HG03066 (cell line): Measurements from ENCODE around the gene SERPINE1.
A peak's percentile ranks its signal among the peaks of the same experiment; 100 is the strongest.
"Not testable (repeated sequence)": the region's sequence is repeated elsewhere in the genome, so short reads cannot be mapped to it uniquely, and the experiment has no call there.

Experiments used
- ATAC-seq: cut with Tn5 transposase; IDR thresholded peaks from one replicate; pipeline ENCODE4 v1.9.1; 2021; ENCODE audit warnings: low read depth; ENCODE audit not compliant: unreplicated experiment

SERPINE1 gene

DNA sequence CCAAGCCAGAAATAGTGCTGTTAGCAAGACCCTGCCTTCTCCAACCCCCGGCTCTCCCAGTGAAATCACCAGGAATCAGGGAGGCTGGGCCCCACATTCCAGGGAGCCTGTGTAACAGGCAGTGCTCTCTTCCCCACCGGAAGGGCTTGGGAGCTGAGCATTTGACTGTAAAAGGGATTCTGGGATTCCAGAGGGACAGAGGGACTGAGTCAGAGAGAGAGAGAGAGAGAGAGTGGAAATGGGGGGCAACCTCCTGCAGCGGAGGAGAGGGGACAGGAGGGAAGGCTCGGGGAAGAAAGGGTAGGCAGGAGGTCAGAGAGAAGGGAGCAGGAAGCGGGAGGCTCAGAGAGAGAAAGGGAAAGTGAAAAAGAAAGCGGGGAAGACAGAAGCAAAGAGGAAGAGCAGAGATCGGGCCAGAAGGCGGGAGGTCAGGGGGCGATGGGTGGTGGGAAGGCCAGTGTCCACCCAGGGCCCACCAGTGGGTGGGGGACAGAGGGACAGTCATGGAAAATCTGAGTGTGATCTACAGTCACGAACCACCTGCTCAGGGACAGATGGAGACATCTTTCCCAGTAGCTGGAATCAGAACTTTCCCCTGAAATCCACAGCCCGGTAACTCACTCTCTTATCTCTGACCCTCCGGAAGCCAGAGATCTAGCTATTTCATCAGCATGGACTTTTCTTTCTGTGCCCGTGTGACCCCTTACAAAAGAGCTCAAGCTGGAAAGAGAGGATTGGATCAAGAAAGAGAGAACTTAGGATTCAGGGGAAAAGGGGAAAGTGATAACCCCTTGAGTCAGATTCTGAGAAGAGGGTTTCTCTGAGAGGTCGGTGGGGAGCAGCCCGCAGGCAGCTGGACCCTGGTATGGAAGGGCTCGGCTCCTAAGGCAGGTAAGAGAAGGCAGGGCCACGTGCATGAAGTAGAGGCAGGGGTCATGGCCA lies 4.6 kb upstream of the SERPINE1 start:
- ATAC-seq, result no peak

DNA sequence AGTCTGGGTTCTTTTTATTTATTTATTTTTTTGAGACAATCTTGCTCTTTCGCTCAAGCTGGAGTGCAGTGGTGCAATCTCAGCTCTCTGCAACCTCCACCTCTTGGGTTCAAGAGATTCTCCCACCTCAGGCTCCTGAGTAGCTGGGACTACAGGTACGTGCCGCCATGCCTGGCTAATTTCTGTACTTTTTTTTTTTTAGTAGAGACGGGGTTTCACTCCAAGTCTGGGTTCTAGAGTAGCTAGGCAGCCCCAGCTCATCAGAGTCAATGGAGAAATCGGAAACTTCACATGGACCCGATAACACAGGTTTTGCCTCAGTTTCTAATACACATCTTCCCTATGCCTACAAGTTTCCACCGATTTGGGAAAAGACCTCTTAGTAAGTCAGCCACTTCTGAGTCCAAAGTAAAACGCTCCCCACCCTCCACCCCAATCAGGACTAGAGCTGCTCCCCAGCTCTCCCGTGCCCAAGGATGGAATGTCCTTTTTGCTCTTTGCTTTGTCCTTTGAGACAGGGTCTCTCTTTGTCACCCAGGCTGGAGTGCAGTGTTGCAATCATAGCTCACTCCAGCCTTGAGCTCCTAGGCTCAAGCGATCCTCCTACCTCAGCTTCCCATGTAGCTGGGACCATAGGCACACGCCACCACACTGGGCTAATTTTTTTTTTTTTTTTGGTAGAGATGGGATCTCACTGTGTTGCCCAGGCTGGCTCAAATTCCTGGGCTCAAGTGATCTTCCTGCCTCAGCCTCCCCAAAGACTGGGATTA lies 3.8 kb upstream of the SERPINE1 start:
- no peak for ATAC-seq

DNA sequence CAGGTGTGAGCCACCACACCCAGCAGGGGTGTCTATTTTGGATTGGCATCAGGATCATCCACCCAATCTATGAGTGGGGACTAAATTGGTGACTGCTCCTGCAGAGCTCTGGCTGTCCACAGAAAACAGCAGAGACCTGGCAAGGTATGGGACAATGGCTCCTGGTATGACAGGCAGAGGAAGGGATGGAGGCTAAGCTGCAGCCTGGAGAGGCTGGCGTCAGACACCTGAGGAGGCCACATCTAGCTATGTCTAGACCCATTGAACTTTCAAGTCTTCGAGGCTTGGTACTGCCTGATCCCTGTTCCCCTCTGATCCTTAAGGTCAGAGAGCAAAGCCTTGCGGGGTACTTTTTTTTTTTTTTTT lies 3.2 kb upstream of the SERPINE1 start:
- no peak for ATAC-seq

DNA sequence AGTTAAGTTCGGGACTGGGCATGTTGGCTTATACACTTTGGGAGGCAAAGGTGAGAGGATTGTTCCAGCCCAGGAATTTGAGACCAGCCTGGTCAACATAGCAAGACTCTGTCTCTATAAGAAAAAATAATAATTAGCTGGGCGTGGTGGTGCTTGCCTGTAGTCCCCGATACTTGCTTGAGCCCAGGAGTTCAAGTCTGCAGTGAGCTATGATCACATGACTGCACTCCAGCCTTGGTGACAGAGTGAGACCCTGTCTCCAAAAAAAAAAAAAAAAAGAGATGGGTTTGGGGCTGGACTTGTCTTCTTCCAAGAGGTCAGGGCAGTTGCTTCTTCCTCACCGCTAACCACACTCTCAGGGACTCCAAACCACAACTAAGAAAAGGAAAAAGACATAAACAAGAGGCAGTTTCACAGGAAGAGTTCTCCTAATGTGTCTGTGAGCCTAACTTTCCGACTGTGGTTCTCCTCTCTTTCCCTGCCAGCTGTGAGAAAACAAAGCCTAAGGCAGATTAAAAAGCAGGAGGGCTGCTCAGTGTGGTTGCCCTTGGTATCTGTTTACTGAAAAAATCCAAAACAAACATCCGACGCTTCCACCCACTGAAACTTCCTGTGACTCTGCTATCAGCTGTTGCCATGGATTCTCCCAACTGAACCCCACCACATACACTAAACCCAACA lies 2.4 kb upstream of the SERPINE1 start:
- ATAC-seq, result no peak

DNA sequence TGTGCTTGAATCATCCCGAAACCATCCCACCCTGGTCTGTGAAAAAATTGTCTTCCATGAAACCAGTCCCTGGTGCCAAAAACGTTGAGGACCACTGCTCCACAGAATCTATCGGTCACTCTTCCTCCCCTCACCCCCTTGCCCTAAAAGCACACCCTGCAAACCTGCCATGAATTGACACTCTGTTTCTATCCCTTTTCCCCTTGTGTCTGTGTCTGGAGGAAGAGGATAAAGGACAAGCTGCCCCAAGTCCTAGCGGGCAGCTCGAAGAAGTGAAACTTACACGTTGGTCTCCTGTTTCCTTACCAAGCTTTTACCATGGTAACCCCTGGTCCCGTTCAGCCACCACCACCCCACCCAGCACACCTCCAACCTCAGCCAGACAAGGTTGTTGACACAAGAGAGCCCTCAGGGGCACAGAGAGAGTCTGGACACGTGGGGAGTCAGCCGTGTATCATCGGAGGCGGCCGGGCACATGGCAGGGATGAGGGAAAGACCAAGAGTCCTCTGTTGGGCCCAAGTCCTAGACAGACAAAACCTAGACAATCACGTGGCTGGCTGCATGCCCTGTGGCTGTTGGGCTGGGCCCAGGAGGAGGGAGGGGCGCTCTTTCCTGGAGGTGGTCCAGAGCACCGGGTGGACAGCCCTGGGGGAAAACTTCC lies 784 bp upstream of the SERPINE1 start:
- ATAC-seq, result no peak

DNA sequence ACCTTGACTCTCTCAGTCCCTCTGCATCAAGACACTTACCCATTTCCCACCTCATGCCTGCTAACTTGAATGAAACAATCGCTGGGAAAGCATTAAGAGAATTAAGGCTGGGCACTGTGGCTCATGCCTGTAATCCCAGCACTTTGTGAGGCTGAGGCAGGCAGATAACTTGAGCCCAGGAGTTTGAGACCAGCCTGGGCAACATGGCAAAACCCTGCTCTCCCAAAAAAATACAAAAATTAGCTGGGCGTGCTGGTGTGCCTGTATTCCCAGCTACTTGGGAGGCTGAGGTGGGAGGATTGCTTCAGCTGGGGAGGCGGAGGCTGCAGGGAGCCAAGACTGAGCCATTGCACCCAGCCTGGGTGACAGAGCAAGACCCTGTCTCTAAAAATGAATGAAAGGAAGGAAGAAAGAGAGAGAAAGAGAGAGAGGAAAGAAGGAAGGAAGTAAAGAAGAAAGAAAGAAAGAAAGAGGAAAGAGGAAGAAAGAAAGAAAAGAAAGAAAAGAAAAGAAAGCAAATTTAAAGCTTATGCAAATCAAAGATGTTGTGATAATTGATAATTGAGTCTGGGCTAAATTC lies 646 bp downstream of the SERPINE1 start:
- no peak for ATAC-seq

DNA sequence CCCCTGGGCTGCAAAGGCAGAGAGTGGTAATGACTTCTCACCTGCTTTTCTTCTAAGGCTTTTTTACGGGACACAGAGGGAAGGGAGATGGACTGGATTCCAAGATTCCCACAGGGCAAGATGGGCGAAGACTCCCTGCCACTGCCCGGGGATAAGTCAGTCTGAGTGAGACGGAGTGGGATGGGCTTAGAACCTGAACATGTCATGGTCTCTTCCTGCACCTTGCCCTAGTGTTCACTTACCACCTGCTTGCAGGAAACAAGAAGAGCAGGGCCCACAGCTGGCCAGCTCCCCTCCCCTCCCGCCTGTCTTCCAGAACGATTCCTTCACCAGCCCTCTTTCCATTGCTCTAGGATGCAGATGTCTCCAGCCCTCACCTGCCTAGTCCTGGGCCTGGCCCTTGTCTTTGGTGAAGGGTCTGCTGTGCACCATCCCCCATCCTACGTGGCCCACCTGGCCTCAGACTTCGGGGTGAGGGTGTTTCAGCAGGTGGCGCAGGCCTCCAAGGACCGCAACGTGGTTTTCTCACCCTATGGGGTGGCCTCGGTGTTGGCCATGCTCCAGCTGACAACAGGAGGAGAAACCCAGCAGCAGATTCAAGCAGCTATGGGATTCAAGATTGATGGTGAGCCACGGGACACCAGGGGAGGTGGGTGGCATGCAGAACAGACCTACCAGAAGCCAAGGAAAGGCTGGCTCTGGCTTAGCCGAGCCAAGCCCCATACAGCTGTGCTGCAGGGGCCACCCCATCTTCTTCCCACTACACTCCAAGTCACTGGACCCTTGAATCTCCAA lies 1.3 kb downstream of the SERPINE1 start:
- no peak for ATAC-seq

DNA sequence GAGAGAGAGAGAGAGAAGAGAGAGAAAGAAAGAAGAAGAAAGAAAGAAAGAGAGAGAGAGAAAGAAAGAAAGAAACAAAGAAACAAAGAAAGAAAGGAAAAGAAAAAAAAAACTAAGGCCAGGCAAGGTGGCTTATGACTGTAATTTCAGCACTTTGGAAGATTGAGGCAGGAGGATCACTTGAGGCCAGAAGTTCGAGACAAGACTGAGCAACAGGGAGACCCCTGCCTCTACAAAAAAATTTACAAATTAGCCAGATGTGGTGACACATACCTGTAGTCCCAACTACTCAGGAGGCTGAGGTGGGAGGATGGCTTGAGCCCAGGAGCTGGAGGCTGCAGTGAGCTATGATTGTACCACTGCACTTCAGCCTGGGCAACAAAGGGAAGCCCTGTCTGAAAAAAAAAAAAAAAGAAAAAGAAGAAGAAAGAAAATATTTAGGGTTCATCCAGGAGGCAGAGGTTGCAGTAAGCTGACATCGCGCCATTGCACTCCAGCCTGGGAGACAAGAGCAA lies 2.8 kb downstream of the SERPINE1 start:
- no peak for ATAC-seq

DNA sequence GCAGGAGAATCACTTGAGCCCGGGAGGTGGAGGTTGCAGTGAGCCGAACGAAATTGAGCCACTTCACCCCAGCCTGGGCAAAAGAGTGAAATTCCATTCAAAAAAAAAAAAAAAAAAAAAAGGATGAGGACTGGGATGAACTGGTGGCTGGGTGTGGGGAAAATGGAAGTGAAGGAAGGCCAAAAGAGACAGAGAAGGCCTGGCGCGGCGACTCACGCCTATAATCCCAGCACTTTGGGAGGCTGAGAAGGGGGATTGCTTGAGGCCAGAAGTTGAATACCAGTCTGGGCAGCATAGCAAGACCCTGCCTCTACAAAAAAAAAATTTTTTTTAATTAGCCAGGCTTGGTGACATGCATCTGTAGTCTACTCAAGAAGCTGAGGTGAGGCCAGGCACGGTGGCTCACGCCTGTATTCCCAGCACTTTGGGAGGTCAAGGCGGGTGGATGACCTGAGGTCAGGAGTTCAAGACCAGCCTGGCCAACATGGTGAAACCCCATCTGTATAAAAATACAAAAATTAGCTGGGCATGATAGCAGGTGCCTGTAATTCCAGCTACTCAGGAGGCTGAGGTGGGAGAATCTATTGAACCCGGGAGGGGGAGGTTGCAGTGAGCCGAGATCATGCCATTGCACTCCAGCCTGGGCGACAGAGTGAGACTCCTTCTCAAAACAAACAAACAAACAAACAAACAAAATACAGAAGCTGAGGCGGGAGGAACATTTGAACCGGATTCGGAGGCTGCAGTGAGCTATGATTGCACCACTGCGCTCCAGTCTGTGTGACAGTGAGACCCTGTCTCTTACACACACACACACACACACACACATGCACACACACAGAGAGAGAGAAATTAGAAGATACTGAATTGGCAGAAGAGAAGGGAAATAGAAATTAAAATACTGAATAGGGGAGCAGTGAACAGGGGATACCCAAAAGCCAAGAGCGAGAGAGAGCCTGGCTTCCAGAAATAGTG lies 6.0 kb downstream of the SERPINE1 start:
- ATAC-seq, result not testable (repeated sequence)

DNA sequence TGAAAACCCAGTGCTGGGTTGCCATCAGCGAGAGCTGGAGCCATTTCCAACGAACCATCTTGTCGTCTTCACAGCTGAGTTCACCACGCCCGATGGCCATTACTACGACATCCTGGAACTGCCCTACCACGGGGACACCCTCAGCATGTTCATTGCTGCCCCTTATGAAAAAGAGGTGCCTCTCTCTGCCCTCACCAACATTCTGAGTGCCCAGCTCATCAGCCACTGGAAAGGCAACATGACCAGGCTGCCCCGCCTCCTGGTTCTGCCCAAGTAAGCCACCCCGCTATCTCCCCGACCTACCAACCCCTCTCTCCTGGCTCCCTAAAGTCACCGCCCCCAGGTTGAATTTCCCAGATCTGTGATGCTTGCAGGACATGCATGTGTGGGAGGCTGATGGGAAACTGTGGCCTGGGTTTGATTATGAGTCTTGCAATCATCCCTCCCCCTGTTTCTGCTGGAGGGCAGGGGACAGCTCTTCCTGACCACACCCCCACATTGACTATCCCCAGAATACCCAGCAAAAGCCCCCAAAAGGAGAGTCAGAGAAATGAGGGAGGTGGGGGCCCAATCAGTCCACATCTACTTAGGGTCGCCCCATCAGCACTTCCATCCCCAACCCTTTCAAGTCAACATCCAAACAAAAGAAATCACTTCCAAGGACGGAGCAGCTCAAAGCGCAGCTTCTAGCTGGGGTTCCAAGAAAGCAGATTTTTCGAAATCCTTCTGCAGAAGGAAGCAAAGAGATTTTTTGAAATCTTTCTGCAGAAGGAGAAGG lies 6.9 kb downstream of the SERPINE1 start:
- ATAC-seq, result no peak

DNA sequence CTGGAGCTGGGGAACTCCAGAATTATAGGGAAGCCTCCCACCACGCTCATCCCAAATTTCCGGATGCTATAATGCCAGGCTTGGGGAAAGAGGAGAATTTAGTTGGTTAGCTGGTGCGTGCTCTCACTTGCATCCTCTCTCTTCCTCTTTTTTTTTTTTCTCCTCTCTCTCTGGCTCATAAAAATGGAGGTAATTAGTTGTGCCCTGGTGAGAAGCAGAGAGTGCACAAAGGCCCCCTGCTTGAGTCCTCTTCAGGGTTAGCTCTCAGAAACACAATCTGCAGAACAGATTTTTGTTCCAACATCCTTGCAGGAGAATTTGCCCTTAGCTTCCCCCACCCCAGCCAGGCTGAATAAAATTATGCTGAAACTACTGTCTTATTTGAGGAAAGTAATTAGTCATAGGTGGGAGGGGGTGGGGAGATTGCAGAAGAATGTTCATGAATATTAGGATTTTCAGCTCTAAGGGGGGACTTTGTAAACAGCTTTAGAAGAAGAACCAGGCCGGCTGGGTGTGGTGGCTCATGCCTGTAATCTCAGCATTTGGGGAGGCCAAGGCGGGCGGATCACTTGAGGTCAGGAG lies 7.6 kb downstream of the SERPINE1 start:
- no peak for ATAC-seq

DNA sequence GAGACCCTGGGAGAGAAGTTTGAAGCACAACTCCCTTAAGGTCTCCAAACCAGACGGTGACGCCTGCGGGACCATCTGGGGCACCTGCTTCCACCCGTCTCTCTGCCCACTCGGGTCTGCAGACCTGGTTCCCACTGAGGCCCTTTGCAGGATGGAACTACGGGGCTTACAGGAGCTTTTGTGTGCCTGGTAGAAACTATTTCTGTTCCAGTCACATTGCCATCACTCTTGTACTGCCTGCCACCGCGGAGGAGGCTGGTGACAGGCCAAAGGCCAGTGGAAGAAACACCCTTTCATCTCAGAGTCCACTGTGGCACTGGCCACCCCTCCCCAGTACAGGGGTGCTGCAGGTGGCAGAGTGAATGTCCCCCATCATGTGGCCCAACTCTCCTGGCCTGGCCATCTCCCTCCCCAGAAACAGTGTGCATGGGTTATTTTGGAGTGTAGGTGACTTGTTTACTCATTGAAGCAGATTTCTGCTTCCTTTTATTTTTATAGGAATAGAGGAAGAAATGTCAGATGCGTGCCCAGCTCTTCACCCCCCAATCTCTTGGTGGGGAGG lies 10.8 kb downstream of the SERPINE1 start:
- ATAC-seq, result no peak

DNA sequence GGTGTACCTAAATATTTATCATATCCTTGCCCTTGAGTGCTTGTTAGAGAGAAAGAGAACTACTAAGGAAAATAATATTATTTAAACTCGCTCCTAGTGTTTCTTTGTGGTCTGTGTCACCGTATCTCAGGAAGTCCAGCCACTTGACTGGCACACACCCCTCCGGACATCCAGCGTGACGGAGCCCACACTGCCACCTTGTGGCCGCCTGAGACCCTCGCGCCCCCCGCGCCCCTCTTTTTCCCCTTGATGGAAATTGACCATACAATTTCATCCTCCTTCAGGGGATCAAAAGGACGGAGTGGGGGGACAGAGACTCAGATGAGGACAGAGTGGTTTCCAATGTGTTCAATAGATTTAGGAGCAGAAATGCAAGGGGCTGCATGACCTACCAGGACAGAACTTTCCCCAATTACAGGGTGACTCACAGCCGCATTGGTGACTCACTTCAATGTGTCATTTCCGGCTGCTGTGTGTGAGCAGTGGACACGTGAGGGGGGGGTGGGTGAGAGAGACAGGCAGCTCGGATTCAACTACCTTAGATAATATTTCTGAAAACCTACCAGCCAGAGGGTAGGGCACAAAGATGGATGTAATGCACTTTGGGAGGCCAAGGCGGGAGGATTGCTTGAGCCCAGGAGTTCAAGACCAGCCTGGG lies 11.4 kb downstream of the SERPINE1 start:
- ATAC-seq, result peak; percentile 83

DNA sequence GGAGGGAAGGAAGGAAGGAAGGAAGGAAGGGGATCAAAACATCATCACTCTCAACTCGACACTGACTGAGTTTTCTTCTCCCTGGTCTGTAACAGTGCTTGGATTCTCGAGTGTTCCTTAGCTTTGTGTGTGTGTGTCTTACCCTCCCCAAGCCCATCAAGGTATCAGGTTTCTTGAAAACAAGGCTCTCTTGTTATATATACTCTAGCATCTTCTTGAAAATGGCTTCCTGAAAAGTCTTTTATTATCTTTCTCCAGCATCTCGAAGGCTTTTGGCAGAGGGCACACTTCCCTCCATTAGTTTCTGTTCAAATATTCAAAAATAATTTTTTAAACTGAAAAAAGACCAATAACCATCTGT lies 13.4 kb downstream of the SERPINE1 start:
- ATAC-seq, result no peak

DNA sequence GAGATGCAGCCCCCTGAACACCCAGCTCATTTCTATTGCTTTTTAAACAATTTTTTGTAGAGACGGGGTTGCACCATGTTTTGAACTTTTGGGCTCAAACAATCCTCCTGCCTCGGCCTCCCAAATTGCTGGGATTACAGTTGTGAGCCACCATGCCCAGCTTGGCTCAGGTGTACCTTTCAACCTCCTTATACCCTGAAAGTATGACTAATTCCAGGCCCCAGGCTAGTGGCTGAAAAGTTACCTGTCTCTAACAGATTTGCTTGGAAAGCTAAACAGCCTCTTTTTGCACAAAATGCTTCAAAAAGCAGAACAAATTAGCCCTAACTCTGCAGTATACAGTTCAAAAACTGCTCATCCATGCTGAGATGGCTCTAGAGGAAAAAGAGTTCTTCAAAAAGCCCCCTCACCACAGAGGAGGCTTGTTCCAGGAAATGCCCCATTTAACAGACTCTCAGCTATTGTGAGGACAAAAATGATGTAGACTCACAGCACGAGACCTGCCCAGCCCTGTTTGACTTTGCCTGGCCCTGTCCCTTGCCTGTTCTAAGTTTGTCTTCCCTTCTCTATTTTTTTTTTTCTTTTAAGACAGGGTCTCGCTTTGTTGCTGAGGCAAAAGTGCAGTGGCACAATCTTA lies 14.0 kb downstream of the SERPINE1 start:
- ATAC-seq, result no peak
